Measurements from ENCODE around the gene PTPRN. TPM values are rescaled to one million over a fixed set of nuclear protein-coding genes. Genes with fewer than 3 reads are reported as not detected.

The PTPRN gene
- total RNA-seq, 1 experiment from 2014 or later, result not detected

DNA sequence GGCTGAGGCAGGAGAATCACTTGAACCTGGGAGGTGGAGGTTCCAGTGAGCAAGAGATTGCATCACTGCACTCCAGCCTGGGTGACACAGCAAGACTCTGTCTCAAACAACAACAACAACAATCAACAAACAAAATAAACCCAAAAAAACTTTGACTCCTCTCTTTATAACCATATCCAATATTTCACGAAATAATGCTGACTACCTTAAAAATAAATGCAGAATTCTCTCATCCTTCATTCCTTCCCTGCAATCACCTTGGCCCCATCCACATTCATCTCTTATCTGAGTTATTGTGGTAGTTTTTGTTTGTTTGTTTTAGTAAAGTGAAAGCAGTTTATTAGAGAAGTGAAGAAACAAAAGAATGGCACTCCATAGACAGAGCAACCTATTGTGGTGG is 3.2 kb downstream of the PTPRN start:
- H3K36me3 Mint-ChIP-seq (ENCODE audit: insufficient read depth, unreplicated experiment), result no peaks in the 10 kb centered on the region
- no peaks in the 10 kb centered on the region for H3K9me3 Mint-ChIP-seq (ENCODE audit: low read depth, unreplicated experiment)
- TF ChIP-seq, protein P1, sequence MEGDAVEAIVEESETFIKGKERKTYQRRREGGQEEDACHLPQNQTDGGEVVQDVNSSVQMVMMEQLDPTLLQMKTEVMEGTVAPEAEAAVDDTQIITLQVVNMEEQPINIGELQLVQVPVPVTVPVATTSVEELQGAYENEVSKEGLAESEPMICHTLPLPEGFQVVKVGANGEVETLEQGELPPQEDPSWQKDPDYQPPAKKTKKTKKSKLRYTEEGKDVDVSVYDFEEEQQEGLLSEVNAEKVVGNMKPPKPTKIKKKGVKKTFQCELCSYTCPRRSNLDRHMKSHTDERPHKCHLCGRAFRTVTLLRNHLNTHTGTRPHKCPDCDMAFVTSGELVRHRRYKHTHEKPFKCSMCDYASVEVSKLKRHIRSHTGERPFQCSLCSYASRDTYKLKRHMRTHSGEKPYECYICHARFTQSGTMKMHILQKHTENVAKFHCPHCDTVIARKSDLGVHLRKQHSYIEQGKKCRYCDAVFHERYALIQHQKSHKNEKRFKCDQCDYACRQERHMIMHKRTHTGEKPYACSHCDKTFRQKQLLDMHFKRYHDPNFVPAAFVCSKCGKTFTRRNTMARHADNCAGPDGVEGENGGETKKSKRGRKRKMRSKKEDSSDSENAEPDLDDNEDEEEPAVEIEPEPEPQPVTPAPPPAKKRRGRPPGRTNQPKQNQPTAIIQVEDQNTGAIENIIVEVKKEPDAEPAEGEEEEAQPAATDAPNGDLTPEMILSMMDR (IDR thresholded peaks at IDR 0.05; ENCODE audit: unreplicated experiment), result no peak
- no peak for DNase-seq
- BruUV-seq (replicated peaks), result no TSS peak
- intact Hi-C loops (cut with micrococcal nuclease; ENCODE audit: unreplicated experiment), result no loop called here
- peaks cover 88% of the 10 kb centered on the region for H3K27me3 Mint-ChIP-seq (ENCODE audit: unreplicated experiment)
- H3K4me1 Mint-ChIP-seq (ENCODE audit: low read depth, unreplicated experiment), result no peaks in the 10 kb centered on the region
- CTCF ChIA-PET, result no interaction called here
- no peak overlapping the region for H3K4me3 Mint-ChIP-seq (ENCODE audit: low read depth, unreplicated experiment)
- no peak overlapping the region for H3K27ac Mint-ChIP-seq (ENCODE audit: unreplicated experiment)

DNA sequence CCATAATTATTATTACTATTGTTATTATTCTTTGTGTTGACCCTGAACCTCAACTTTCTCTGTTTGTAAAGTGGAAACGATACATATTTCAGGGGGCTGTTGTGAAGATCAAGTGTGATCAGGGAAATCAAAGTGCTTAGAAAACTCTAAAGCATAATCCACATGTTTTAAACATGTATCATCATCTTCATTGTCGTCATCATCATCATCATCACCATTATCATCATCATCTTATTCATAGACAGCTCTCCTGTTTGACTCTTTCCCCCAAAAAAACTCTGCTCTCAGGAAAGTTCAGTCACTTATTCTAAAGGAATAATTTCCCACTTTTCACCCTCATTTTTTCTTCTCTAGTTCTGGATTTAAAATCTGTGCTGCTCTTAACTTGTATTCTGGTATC is 5.0 kb downstream of the PTPRN start:
- Mint-ChIP-seq H3K4me3 (ENCODE audit: low read depth, unreplicated experiment) (no peak overlapping the region), H3K27me3 (ENCODE audit: unreplicated experiment) (peaks cover 90% of the 10 kb centered on the region), H3K36me3 (ENCODE audit: insufficient read depth, unreplicated experiment) (no peaks in the 10 kb centered on the region), H3K27ac (ENCODE audit: unreplicated experiment) (no peak overlapping the region), H3K4me1 (ENCODE audit: low read depth, unreplicated experiment) (no peaks in the 10 kb centered on the region), H3K9me3 (ENCODE audit: low read depth, unreplicated experiment) (no peaks in the 10 kb centered on the region)
- intact Hi-C loops (cut with micrococcal nuclease; ENCODE audit: unreplicated experiment), result no loop called here
- CTCF ChIA-PET, result no interaction called here
- DNase-seq, result no peak
- no TSS peak for BruUV-seq (replicated peaks)
- TF ChIP-seq, protein P1 (IDR thresholded peaks at IDR 0.05; ENCODE audit: unreplicated experiment), result no peak

DNA sequence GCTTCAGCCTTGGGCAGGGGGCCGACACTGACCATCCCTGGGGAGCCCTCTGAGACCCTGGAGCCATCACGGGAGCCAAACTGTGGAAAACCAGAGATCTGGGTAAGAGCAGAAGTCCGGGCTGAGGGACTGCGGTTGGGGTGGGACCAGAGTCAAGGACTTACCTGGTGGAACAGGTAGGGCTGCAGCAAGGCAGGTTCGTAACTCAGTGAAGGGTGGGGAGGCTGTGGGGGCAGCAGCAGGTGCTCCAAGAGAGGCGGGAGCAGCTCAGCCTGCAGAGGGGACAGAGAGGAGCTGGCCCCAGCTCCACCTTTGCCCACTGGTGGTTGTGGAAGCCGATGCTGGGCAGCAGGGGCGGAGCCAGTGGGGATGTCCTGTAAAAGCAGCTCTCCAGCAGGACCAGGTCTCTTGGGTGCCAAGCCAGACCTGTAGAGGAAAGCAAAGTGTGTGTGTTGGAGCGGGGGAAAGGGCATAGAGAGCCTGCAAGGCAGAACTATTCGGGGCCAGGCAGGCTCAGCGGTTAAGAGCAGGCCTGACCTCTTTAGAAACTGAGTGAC is 6.7 kb downstream of the PTPRN start:
- Mint-ChIP-seq H3K27ac (ENCODE audit: unreplicated experiment) (no peak overlapping the region), H3K4me3 (ENCODE audit: low read depth, unreplicated experiment) (no peak overlapping the region), H3K36me3 (ENCODE audit: insufficient read depth, unreplicated experiment) (no peaks in the 10 kb centered on the region), H3K9me3 (ENCODE audit: low read depth, unreplicated experiment) (no peaks in the 10 kb centered on the region), H3K27me3 (ENCODE audit: unreplicated experiment) (peaks cover 84% of the 10 kb centered on the region), H3K4me1 (ENCODE audit: low read depth, unreplicated experiment) (no peaks in the 10 kb centered on the region)
- intact Hi-C loops (cut with micrococcal nuclease; ENCODE audit: unreplicated experiment), result no loop called here
- TF ChIP-seq, protein P1 (IDR thresholded peaks at IDR 0.05; ENCODE audit: unreplicated experiment), result no peak
- no peak for DNase-seq
- no TSS peak for BruUV-seq (replicated peaks)
- CTCF ChIA-PET, result no interaction called here

DNA sequence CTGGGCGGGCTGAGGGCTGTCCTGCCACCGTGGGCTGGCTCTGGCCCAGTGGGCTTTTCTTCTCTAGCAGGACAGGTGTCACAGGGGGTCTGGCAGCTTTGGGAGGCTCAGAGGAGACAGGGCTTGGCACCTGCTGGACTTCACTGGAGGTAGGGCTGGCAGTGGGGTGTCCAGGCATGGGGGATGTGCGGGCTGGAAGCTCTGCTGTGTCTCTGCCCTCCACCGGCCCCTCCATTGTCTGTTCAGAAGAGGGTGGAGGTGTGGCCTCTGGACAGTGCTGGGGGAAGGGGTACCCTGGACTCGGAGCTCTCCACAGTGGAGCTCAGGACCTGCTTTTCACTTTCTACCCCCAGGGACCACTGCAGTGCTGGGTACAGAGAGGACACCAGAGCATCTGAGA is 9.2 kb downstream of the PTPRN start:
- H3K4me3 Mint-ChIP-seq (ENCODE audit: low read depth, unreplicated experiment), result no peak overlapping the region
- TF ChIP-seq, protein P1 (IDR thresholded peaks at IDR 0.05; ENCODE audit: unreplicated experiment), result no peak
- H3K36me3 Mint-ChIP-seq (ENCODE audit: insufficient read depth, unreplicated experiment), result peaks cover 3% of the 10 kb centered on the region
- H3K9me3 Mint-ChIP-seq (ENCODE audit: low read depth, unreplicated experiment), result no peaks in the 10 kb centered on the region
- H3K27ac Mint-ChIP-seq (ENCODE audit: unreplicated experiment), result no peak overlapping the region
- H3K4me1 Mint-ChIP-seq (ENCODE audit: low read depth, unreplicated experiment), result no peaks in the 10 kb centered on the region
- no peak for DNase-seq
- BruUV-seq (replicated peaks), result no TSS peak
- CTCF ChIA-PET, result no interaction called here
- peaks cover 59% of the 10 kb centered on the region for H3K27me3 Mint-ChIP-seq (ENCODE audit: unreplicated experiment)
- intact Hi-C loops (cut with micrococcal nuclease; ENCODE audit: unreplicated experiment), result no loop called here
